NCI-H1694 (cell line): ENCODE data around the gene PRKAA1.
"Not testable (repeated sequence)": the region's sequence is repeated elsewhere in the genome, so short reads cannot be mapped to it uniquely, and the experiment has no call there.

ENCODE experiments used
- DNase-seq: peaks from one replicate; lab custom pipeline; 2025; lab: John Stamatoyannopoulos, UW

PRKAA1 gene

GRCh38 chr5:40825461-40826043, 27.4 kb upstream of the PRKAA1 start:
- DNase-seq: not testable (repeated sequence)

GRCh38 chr5:40823459-40823858, 25.3 kb upstream of the PRKAA1 start:
- no peak for DNase-seq

GRCh38 chr5:40813698-40814281, 15.6 kb upstream of the PRKAA1 start:
- DNase-seq: no peak

GRCh38 chr5:40812125-40812524, 14.0 kb upstream of the PRKAA1 start:
- no peak for DNase-seq

GRCh38 chr5:40801771-40802562, 3.8 kb upstream of the PRKAA1 start:
- DNase-seq: no peak

- no peak for DNase-seq
These were observed 1.1 kb upstream of the PRKAA1 start for GRCh38 chr5:40799258-40799657.

- DNase-seq: no peak
These were observed 632 bp upstream of the PRKAA1 start for GRCh38 chr5:40798801-40799210.

GRCh38 chr5:40797273-40798011, 732 bp downstream of the PRKAA1 start:
- peak; percentile 7 for DNase-seq

GRCh38 chr5:40796487-40796889, 1.7 kb downstream of the PRKAA1 start:
- no peak for DNase-seq

- DNase-seq: not testable (repeated sequence)
These were observed 3.3 kb downstream of the PRKAA1 start for GRCh38 chr5:40794877-40795276.

GRCh38 chr5:40794340-40794739, 3.8 kb downstream of the PRKAA1 start:
- not testable (repeated sequence) for DNase-seq

- DNase-seq: not testable (repeated sequence)
These were observed 5.5 kb downstream of the PRKAA1 start for GRCh38 chr5:40792691-40793090.

GRCh38 chr5:40791715-40792139, 6.4 kb downstream of the PRKAA1 start:
- no peak for DNase-seq

GRCh38 chr5:40790947-40791593, 7.1 kb downstream of the PRKAA1 start:
- DNase-seq: no peak

- DNase-seq: not testable (repeated sequence)
These were observed 9.2 kb downstream of the PRKAA1 start for GRCh38 chr5:40788941-40789340.

GRCh38 chr5:40787986-40788385, 10.2 kb downstream of the PRKAA1 start:
- no peak for DNase-seq

GRCh38 chr5:40786664-40787063, 11.5 kb downstream of the PRKAA1 start:
- DNase-seq: not testable (repeated sequence)

GRCh38 chr5:40784916-40785315, 13.3 kb downstream of the PRKAA1 start:
- no peak for DNase-seq

- no peak for DNase-seq
These were observed 14.0 kb downstream of the PRKAA1 start for GRCh38 chr5:40784027-40784653.

- no peak for DNase-seq
These were observed 16.2 kb downstream of the PRKAA1 start for GRCh38 chr5:40781843-40782409.

GRCh38 chr5:40780858-40781257, 17.3 kb downstream of the PRKAA1 start:
- DNase-seq: no peak
